Gastrocnemius medialis (tissue), 4 donors: ENCODE results near the gene PLEKHG4B. TPM values are rescaled to one million over a fixed set of nuclear protein-coding genes. Genes with fewer than 3 reads are reported as not detected.

Experiments used
- ATAC-seq, 2 donors: fragments of 150-250 bp; one replicate each; pipeline ENCODE4 v1.9.1; 2016
- DNase-seq, 2 donors: peaks; one replicate each; pipeline ENCODE4 v3.0.0-alpha.2; 2019
- H3K27ac ChIP-seq, 4 donors: fragments of 200-600 bp; sonication (generic); 1 replicate in 1 of 4; 2 replicates in 3 of 4; pipeline ENCODE4 v1.5.1; 2016 to 2018; ENCODE audit warnings: mild to moderate bottlenecking in 2 of 4, moderate library complexity in 1 of 4
- H3K27me3 ChIP-seq, 3 donors: fragments of 200-600 bp; sonication (generic) in 2 of 3; 1 replicate in 1 of 3; 2 replicates in 2 of 3; pipeline versions ENCODE4 v1.5.1 to v1.6.0; 2016 to 2019; ENCODE audit warnings: mild to moderate bottlenecking in 1 of 3, moderate library complexity in 1 of 3
- H3K36me3 ChIP-seq, 2 donors: fragments of 200-600 bp; sonication (generic) in 1 of 2; one replicate each; pipeline ENCODE4 v1.5.1; 2017 to 2018
- H3K4me1 ChIP-seq, 2 donors: fragments of 200-600 bp; sonication (generic) in 1 of 2; one replicate each; pipeline ENCODE4 v1.5.1; 2016 to 2017; ENCODE audit warnings: mild to moderate bottlenecking in 2 of 2
- H3K4me3 ChIP-seq, 4 donors: fragments of 200-600 bp; sonication (generic) in 3 of 4; 1 replicate in 1 of 4; 2 replicates in 3 of 4; pipeline ENCODE4 v1.5.1; 2016 to 2019; ENCODE audit warnings: mild to moderate bottlenecking in 2 of 4
- H3K9me3 ChIP-seq, 3 donors: fragments of 200-600 bp; sonication (generic) in 2 of 3; 1 replicate in 1 of 3; 2 replicates in 2 of 3; pipeline ENCODE4 v1.5.1; 2016 to 2019
- POLR2A ChIP-seq, 2 donors: fragments of 450-650 bp; IDR thresholded peaks; one replicate each; pipeline ENCODE4 v1.6.1; 2017; ENCODE audit warnings: antibody characterized with exemption in 2 of 2, mild to moderate bottlenecking in 2 of 2, moderate library complexity in 2 of 2
- in situ Hi-C, 4 donors: fragments of 200-750 bp; cut with MboI; loops; one replicate each; pipeline versions ENCODE4 v1.15.0 to v1.8.0; 2017; ENCODE audit warnings: low sequenced_read_pairs in 4 of 4
- intact Hi-C: fragments of 100-400 bp; cut with DNase I; formaldehyde crosslinking; loops from one replicate; pipeline ENCODE4 v1.15.1; 2023; ENCODE audit warnings: low total_unique reads
- total RNA-seq, 4 donors: library from RNA; depleted of rRNA; stranded (reverse); fragments of >200 nt; gene quantifications; one replicate each; pipeline versions ENCODE4 v1.1.0 to v1.2.3, GENCODE V29; 2016
- TF ChIP-seq, protein P1 (sequence below), 5 experiments: fragments of 450-650 bp in 3 of 5; fragments of 200-600 bp in 2 of 5; sonication (generic) in 2 of 5; IDR thresholded peaks in 4 of 5; conservative IDR thresholded peaks in 1 of 5; 1 replicate in 4 of 5; 2 replicates in 1 of 5; pipeline ENCODE4 v1.5.1; 2016 to 2019; ENCODE audit warnings: antibody characterized with exemption in 5 of 5, mild to moderate bottlenecking in 3 of 5, moderate library complexity in 3 of 5

PLEKHG4B gene
- total RNA-seq, 4 donors from 2014 or later, result not detected

DNA sequence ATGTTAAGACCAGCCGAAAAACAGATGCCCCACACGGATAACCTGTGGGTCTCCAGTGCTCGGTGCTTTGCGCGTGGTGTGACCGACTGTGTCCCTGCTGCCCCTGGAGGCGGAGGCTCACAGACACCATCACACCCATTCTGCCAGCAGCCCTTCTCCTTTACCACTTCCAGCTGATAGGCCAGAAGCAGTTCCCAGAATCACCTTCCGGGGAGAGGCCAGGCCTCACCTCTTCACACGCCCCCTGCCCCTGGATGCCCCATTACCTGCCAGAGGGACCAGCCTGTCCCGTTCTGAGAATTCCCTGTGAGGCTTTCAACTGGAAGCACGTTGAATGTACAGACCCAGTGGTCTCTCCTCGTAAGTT, 77.7 kb downstream of the PLEKHG4B start:
- ATAC-seq (peak in 1 of 2 donors; percentile 23), DNase-seq (no peak)
- intact Hi-C loops, result no loop called here
- no peaks in the 10 kb centered on the region for H3K4me1 ChIP-seq
- H3K27me3 ChIP-seq, result no peaks in the 10 kb centered on the region
- H3K9me3 ChIP-seq, result no peaks in the 10 kb centered on the region
- H3K4me3 ChIP-seq, result no peak overlapping the region
- H3K27ac ChIP-seq, result peak overlapping the region in 2 of 4 donors; percentile 13 to 37
- no peaks in the 10 kb centered on the region for H3K36me3 ChIP-seq
- TF ChIP-seq, protein P1, sequence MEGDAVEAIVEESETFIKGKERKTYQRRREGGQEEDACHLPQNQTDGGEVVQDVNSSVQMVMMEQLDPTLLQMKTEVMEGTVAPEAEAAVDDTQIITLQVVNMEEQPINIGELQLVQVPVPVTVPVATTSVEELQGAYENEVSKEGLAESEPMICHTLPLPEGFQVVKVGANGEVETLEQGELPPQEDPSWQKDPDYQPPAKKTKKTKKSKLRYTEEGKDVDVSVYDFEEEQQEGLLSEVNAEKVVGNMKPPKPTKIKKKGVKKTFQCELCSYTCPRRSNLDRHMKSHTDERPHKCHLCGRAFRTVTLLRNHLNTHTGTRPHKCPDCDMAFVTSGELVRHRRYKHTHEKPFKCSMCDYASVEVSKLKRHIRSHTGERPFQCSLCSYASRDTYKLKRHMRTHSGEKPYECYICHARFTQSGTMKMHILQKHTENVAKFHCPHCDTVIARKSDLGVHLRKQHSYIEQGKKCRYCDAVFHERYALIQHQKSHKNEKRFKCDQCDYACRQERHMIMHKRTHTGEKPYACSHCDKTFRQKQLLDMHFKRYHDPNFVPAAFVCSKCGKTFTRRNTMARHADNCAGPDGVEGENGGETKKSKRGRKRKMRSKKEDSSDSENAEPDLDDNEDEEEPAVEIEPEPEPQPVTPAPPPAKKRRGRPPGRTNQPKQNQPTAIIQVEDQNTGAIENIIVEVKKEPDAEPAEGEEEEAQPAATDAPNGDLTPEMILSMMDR (IDR thresholded peaks at IDR 0.05 in 4 of 5, conservative IDR thresholded peaks at IDR 0.05 in 1 of 5), result no peak
- TF ChIP-seq POLR2A (IDR thresholded peaks at IDR 0.05), result no peak
- in situ Hi-C loops, result no loop called here

DNA sequence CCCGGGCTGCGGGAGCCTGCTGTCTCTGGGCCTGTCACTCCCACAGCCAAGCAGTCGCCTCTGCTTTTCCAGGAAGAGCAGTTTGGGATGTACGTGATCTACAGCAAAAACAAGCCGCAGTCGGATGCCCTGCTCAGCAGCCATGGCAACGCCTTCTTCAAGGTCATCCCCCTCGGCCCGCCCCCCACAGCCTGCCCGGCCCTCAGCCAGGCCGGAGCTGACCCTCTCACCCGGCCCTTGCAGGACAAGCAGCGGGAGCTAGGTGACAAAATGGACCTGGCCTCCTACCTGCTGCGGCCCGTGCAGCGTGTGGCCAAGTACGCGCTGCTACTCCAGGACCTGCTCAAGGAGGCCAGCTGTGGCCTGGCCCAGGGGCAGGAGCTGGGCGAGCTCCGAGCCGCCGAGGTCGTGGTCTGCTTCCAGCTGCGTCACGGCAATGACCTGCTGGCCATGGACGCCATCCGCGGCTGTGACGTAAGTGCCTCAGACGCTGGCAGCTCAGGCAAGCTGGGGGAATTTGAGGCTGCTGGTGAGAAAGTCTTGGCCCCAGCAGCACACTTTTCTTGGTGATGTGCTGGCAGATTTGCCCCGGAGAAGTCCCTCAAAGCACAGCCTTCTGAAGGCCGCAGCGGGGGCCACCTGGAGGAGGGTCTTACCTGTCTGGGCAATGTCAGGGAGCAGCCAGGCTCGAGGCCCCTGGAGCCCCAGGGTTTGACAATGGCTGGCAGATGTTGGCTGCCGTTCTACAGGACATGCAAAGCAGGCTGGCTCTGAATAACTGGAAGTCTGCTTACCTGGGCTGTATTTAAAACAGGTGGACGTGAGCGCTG, 79.2 kb downstream of the PLEKHG4B start:
- Histone ChIP-seq H3K27ac (no peak overlapping the region), H3K27me3 (no peaks in the 10 kb centered on the region), H3K4me1 (no peaks in the 10 kb centered on the region), H3K9me3 (no peaks in the 10 kb centered on the region), H3K36me3 (no peaks in the 10 kb centered on the region), H3K4me3 (no peak overlapping the region)
- intact Hi-C loops (no loop called here), in situ Hi-C loops (no loop called here)
- TF ChIP-seq POLR2A (IDR thresholded peaks at IDR 0.05), result no peak
- TF ChIP-seq, protein P1 (IDR thresholded peaks at IDR 0.05 in 4 of 5, conservative IDR thresholded peaks at IDR 0.05 in 1 of 5), result no peak
- ATAC-seq, result no peak
- DNase-seq, result no peak

DNA sequence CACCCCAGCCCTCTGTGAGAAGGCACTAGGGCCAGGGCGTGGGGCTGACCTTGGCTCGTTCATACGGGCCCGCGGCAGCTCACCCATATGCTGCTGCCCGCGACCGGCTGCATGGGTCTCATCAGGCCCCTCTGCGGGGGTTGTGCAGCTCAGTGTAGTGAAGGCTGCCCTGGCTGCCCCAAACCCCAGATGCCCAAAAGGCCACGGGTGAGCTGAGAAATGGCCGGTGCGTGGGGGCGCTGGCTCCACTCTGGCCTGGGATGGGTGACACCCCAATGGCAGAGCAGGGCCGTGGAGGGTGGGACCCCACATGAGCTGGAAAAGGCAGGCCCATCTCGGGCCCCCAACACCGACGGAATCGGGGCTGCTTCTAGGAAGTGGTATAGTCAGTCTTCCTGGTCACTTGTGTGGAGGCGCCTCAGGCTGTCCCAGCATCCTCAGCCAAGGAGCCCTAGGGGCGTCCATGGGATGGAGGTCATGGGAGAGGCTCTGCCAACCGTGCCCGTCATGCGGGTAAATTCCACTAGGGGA, 79.9 kb downstream of the PLEKHG4B start:
- Histone ChIP-seq H3K4me3 (no peak overlapping the region), H3K27me3 (no peaks in the 10 kb centered on the region), H3K36me3 (no peaks in the 10 kb centered on the region), H3K9me3 (no peaks in the 10 kb centered on the region), H3K4me1 (no peaks in the 10 kb centered on the region), H3K27ac (no peak overlapping the region)
- ATAC-seq, result no peak
- TF ChIP-seq POLR2A (IDR thresholded peaks at IDR 0.05), result no peak
- TF ChIP-seq, protein P1 (IDR thresholded peaks at IDR 0.05 in 4 of 5, conservative IDR thresholded peaks at IDR 0.05 in 1 of 5), result no peak
- no peak for DNase-seq
- in situ Hi-C loops, result no loop called here
- intact Hi-C loops, result no loop called here

DNA sequence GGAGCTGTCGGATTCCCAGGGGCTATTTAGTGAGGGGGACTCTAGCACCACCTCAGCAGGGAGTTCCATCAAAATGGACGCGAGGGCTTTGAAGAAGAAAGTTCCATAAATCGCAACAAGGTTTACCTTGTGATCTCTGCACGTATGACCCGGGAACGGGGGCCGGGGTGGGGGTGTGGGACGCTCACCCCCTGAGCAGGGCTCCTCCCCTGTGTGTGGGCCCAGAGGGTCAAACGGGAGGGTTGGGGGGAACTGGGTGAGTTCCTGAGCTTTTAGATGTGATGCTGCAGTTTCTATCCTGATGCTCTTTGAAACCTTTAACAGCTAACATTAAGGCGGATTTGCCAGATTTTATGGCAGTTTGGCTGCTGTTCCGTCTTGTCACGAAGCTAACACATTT, 80.5 kb downstream of the PLEKHG4B start:
- Histone ChIP-seq H3K27me3 (no peaks in the 10 kb centered on the region), H3K4me3 (no peak overlapping the region), H3K36me3 (no peaks in the 10 kb centered on the region), H3K9me3 (no peaks in the 10 kb centered on the region), H3K27ac (no peak overlapping the region), H3K4me1 (no peaks in the 10 kb centered on the region)
- intact Hi-C loops, result no loop called here
- in situ Hi-C loops, result no loop called here
- ATAC-seq (no peak), DNase-seq (no peak)
- TF ChIP-seq POLR2A (IDR thresholded peaks at IDR 0.05), result no peak
- TF ChIP-seq, protein P1 (IDR thresholded peaks at IDR 0.05 in 4 of 5, conservative IDR thresholded peaks at IDR 0.05 in 1 of 5), result no peak
